Activated naive CD4-positive, alpha-beta T cell treated with anti-CD3 and anti-CD28 coated beads, Interleukin-2, amount 10 ng/mL, durations not matched to agents 7 days and 5 days (primary cell): ENCODE measurements around the gene RARG.

Experiments
- CTCF ChIA-PET: fragments of 350-600 bp; sonication (Branson Sonifier 250); formaldehyde crosslinking; loops from one replicate; lab custom pipeline; 2021; ENCODE audit warnings: antibody characterized with exemption; lab: Charles Lee
- DNase-seq: peaks from one replicate; pipeline ENCODE4 v3.0.0-alpha.2; 2020
- H3K27ac Mint-ChIP-seq: one replicate; pipeline ENCODE4 v1.8.0; 2021; ENCODE audit warnings: mild to moderate bottlenecking, moderate library complexity, mixed read lengths
- H3K27me3 Mint-ChIP-seq: one replicate; pipeline ENCODE4 v1.8.0; 2021; ENCODE audit warnings: mild to moderate bottlenecking, mixed read lengths
- H3K36me3 Mint-ChIP-seq: one replicate; pipeline ENCODE4 v1.8.0; 2021; ENCODE audit warnings: mixed read lengths
- H3K4me1 Mint-ChIP-seq: one replicate; pipeline ENCODE4 v1.8.0; 2021; ENCODE audit warnings: mixed read lengths
- H3K4me3 Mint-ChIP-seq: one replicate; pipeline ENCODE4 v1.8.0; 2021; ENCODE audit warnings: mild to moderate bottlenecking, moderate library complexity, mixed read lengths
- H3K9me3 Mint-ChIP-seq: one replicate; pipeline ENCODE4 v1.8.0; 2021; ENCODE audit warnings: mixed read lengths

The RARG gene

GRCh38 chr12:53258541-53259539 is 26.8 kb upstream of the RARG start:
- H3K27ac Mint-ChIP-seq, result no peak overlapping the region
- CTCF ChIA-PET, result interaction anchor here (0.7 to 11.3 kb wide), 2 partner anchors 44 to 63 kb away, joined by 3 to 250 read pairs; partner anchors contain the start of gene AAAS
- H3K4me3 Mint-ChIP-seq, result no peak overlapping the region
- H3K36me3 Mint-ChIP-seq, result peaks cover 9% of the 10 kb centered on the region
- no peaks in the 10 kb centered on the region for H3K9me3 Mint-ChIP-seq
- no peak for DNase-seq
- H3K4me1 Mint-ChIP-seq, result peaks cover 32% of the 10 kb centered on the region
- H3K27me3 Mint-ChIP-seq, result no peaks in the 10 kb centered on the region

- Mint-ChIP-seq H3K36me3 (peaks cover 15% of the 10 kb centered on the region), H3K27me3 (no peaks in the 10 kb centered on the region), H3K27ac (peak overlapping the region; percentile 8), H3K9me3 (no peaks in the 10 kb centered on the region), H3K4me3 (no peak overlapping the region), H3K4me1 (peaks cover 54% of the 10 kb centered on the region)
- CTCF ChIA-PET, result interaction anchor here (1.0 to 11.3 kb wide), 2 partner anchors 12 to 41 kb away, joined by 3 to 250 read pairs; no protein-coding TSS in a partner anchor
- DNase-seq, result no peak
Observed at GRCh38 chr12:53255996-53256395, 24.0 kb upstream of the RARG start.

- Mint-ChIP-seq H3K4me1 (peaks cover 56% of the 10 kb centered on the region), H3K27me3 (no peaks in the 10 kb centered on the region), H3K4me3 (no peak overlapping the region), H3K27ac (peak overlapping the region; percentile 38), H3K36me3 (peaks cover 15% of the 10 kb centered on the region), H3K9me3 (no peaks in the 10 kb centered on the region)
- no peak for DNase-seq
- CTCF ChIA-PET, result interaction anchor here (1.0 to 11.3 kb wide), 4 partner anchors 12 to 58 kb away, joined by 4 to 250 read pairs (median 6); no protein-coding TSS in a partner anchor
Observed at GRCh38 chr12:53254816-53255545, 23.0 kb upstream of the RARG start.

GRCh38 chr12:53253298-53253697 is 21.3 kb upstream of the RARG start:
- H3K4me3 Mint-ChIP-seq, result peak overlapping the region; percentile 96
- no peak overlapping the region for H3K27ac Mint-ChIP-seq
- peaks cover 15% of the 10 kb centered on the region for H3K36me3 Mint-ChIP-seq
- no peak for DNase-seq
- H3K27me3 Mint-ChIP-seq, result no peaks in the 10 kb centered on the region
- H3K9me3 Mint-ChIP-seq, result no peaks in the 10 kb centered on the region
- peaks cover 50% of the 10 kb centered on the region for H3K4me1 Mint-ChIP-seq
- CTCF ChIA-PET, result interaction anchor here (0.7 to 11.3 kb wide), 5 partner anchors 15 to 187 kb away, joined by 3 to 250 read pairs (median 7); partner anchors contain the start of gene ESPL1

GRCh38 chr12:53252349-53252916 is 20.4 kb upstream of the RARG start:
- peaks cover 48% of the 10 kb centered on the region for H3K4me1 Mint-ChIP-seq
- no peak for DNase-seq

GRCh38 chr12:53251477-53252348 is 19.7 kb upstream of the RARG start:
- H3K4me1 Mint-ChIP-seq, result peaks cover 48% of the 10 kb centered on the region
- H3K27ac Mint-ChIP-seq, result peak overlapping the region; percentile 89
- peaks cover 15% of the 10 kb centered on the region for H3K36me3 Mint-ChIP-seq
- H3K27me3 Mint-ChIP-seq, result peaks cover 6% of the 10 kb centered on the region
- H3K4me3 Mint-ChIP-seq, result peak overlapping the region; percentile 96
- H3K9me3 Mint-ChIP-seq, result no peaks in the 10 kb centered on the region
- DNase-seq, result peak; percentile 85
- CTCF ChIA-PET, result interaction anchor here (0.7 to 11.3 kb wide), 19 partner anchors 9 to 187 kb away, joined by 3 to 250 read pairs (median 4); partner anchors contain the start of genes AAAS and ESPL1

More at GRCh38 chr12:53252349-53252916, 20.4 kb upstream of the RARG start:
- Mint-ChIP-seq H3K36me3 (peaks cover 15% of the 10 kb centered on the region), H3K4me3 (peak overlapping the region; percentile 96), H3K27ac (peak overlapping the region; percentile 89), H3K27me3 (no peaks in the 10 kb centered on the region), H3K9me3 (no peaks in the 10 kb centered on the region)
- CTCF ChIA-PET, result interaction anchor here (0.9 to 11.3 kb wide), 7 partner anchors 12 to 93 kb away, joined by 3 to 250 read pairs (median 6); partner anchors contain the start of genes AAAS and ESPL1

GRCh38 chr12:53245286-53245685 is 13.3 kb upstream of the RARG start:
- H3K4me3 Mint-ChIP-seq, result no peak overlapping the region
- DNase-seq, result no peak
- peaks cover 9% of the 10 kb centered on the region for H3K4me1 Mint-ChIP-seq
- H3K27me3 Mint-ChIP-seq, result peaks cover 52% of the 10 kb centered on the region
- no peaks in the 10 kb centered on the region for H3K36me3 Mint-ChIP-seq
- H3K27ac Mint-ChIP-seq, result no peak overlapping the region
- CTCF ChIA-PET, result interaction anchor here (0.8 kb wide), 1 partner anchor 33 kb away, joined by 4 read pairs; no protein-coding TSS in a partner anchor
- H3K9me3 Mint-ChIP-seq, result no peaks in the 10 kb centered on the region

GRCh38 chr12:53244337-53244736 is 12.3 kb upstream of the RARG start:
- Mint-ChIP-seq H3K27me3 (peaks cover 61% of the 10 kb centered on the region), H3K27ac (no peak overlapping the region), H3K4me3 (no peak overlapping the region), H3K4me1 (peaks cover 9% of the 10 kb centered on the region), H3K36me3 (no peaks in the 10 kb centered on the region), H3K9me3 (no peaks in the 10 kb centered on the region)
- no peak for DNase-seq
- CTCF ChIA-PET, result interaction anchor here (0.7 to 1.2 kb wide), 3 partner anchors 24 to 35 kb away, joined by 3 to 5 read pairs (median 3); partner anchors contain the start of gene ESPL1

- CTCF ChIA-PET, result interaction anchor here (1.4 to 2.1 kb wide), 5 partner anchors 9 to 82 kb away, joined by 4 to 7 read pairs (median 5); no protein-coding TSS in a partner anchor
- Mint-ChIP-seq H3K27me3 (peaks cover 65% of the 10 kb centered on the region), H3K4me3 (no peak overlapping the region), H3K27ac (no peak overlapping the region), H3K4me1 (peaks cover 17% of the 10 kb centered on the region), H3K9me3 (no peaks in the 10 kb centered on the region), H3K36me3 (no peaks in the 10 kb centered on the region)
- DNase-seq, result no peak
Observed at GRCh38 chr12:53241623-53242412, 9.8 kb upstream of the RARG start.

GRCh38 chr12:53239643-53240258 is 7.7 kb upstream of the RARG start:
- no peak overlapping the region for H3K27ac Mint-ChIP-seq

GRCh38 chr12:53236443-53237111 is 4.6 kb upstream of the RARG start:
- DNase-seq, result no peak
- Mint-ChIP-seq H3K27ac (no peak overlapping the region), H3K4me3 (no peak overlapping the region), H3K36me3 (no peaks in the 10 kb centered on the region), H3K4me1 (peaks cover 49% of the 10 kb centered on the region), H3K9me3 (no peaks in the 10 kb centered on the region), H3K27me3 (peaks cover 60% of the 10 kb centered on the region)
- CTCF ChIA-PET, result interaction anchor here (1.0 to 1.9 kb wide), 6 partner anchors 15 to 77 kb away, joined by 3 to 8 read pairs (median 6); partner anchors contain the start of gene ESPL1

More at GRCh38 chr12:53239643-53240258, 7.7 kb upstream of the RARG start:
- Mint-ChIP-seq H3K36me3 (no peaks in the 10 kb centered on the region), H3K27me3 (peaks cover 68% of the 10 kb centered on the region), H3K4me1 (peaks cover 34% of the 10 kb centered on the region), H3K4me3 (no peak overlapping the region), H3K9me3 (no peaks in the 10 kb centered on the region)
- no peak for DNase-seq
- CTCF ChIA-PET, result interaction anchor here (0.6 kb wide), 1 partner anchor 29 kb away, joined by 3 read pairs; no protein-coding TSS in a partner anchor
